GM18519 (cell line): ENCODE measurements around the gene PACS2.

Source experiments
- ATAC-seq: cut with Tn5 transposase; IDR thresholded peaks from one replicate; pipeline ENCODE4 v1.9.1; 2021; ENCODE audit warnings: mild to moderate bottlenecking, moderate library complexity; ENCODE audit not compliant: unreplicated experiment, low FRiP score

The PACS2 gene

DNA sequence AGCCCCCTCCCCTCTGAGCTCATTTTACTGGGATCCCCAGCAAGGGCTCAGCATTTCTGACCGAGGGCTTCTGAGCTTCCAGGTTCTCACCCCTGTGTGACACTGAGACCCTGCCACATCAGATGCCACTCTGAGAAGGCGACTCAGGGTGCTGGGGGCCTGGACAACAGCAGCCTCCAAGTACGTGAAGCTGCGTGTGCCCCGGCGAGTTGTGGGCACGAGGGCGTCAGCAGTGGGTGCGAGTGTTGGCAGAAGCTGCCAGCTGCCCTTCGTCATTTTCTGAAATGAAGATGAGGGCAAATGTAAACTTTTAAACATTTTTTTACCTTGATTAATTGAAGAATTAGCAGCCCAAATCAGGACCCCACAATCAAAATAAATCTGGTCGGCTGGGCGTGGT lies 51.1 kb downstream of the PACS2 start:
- ATAC-seq: no peak

- no peak for ATAC-seq
Observed at GRCh38 chr14:105366386-105367074, 52.0 kb downstream of the PACS2 start.

DNA sequence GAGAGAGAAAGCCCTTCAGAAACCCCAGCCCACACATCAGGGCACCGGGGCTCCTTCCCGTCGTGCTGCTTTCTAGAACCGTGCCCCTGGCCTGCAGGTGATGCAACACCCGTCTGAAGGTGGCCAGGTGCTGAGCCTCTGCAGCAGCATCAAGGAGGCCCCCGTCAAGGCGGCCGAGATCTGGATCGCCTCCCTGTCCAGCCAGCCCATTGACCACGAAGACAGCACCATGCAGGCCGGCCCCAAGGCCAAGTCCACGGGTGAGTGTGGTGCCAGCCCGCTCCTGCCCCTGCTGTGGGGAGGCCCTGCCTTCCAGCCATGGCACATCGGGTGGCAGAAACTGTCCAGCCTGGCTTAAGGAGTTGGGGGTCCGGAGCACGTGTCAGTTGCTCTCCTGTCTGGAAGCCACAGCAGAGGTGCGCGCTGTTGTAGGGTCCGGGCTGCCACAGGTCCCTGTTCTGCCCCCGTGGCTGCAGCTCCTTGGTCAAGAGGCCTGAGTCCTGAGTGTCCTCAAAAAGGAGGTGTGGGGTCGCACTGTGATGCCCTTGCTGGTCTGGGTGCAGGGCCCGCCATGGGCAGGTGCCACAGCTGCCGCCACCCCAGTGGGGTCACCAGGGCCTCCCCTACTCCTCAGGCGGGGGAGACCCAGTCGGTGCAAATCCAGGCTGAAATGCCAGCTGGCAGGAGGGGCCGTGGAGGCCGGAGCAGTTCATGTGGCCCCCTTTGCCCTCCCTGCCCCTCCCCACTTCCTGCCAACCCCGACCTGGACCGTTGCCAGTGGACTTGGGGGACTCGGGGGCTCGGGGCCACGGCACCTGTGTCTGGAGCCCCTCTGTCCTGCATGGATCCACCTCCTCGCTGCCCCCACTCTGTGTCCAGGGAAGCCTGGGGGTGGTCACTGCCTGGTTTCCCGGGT lies 52.8 kb downstream of the PACS2 start:
- no peak for ATAC-seq

- no peak for ATAC-seq
Observed at GRCh38 chr14:105368032-105368417, 53.5 kb downstream of the PACS2 start.

DNA sequence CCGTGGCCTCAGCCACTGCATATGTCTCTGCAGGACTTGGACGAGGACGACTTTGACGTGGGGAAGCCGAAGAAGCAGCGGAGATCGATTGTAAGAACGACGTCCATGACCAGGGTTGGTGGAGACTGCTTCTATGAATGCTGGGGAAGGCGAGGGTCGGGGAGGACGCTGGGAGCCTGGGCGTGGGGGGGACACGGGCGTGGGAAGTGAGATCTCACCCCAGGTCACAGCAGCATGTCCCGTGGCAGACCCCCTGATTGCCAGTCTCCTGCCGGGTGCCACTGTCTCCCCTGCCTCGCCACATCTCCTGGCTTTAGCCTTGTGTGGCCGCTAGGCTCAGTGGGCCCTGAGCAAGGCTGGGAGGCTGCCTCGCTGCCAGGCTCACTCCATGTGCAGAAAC lies 53.9 kb downstream of the PACS2 start:
- ATAC-seq: no peak

DNA sequence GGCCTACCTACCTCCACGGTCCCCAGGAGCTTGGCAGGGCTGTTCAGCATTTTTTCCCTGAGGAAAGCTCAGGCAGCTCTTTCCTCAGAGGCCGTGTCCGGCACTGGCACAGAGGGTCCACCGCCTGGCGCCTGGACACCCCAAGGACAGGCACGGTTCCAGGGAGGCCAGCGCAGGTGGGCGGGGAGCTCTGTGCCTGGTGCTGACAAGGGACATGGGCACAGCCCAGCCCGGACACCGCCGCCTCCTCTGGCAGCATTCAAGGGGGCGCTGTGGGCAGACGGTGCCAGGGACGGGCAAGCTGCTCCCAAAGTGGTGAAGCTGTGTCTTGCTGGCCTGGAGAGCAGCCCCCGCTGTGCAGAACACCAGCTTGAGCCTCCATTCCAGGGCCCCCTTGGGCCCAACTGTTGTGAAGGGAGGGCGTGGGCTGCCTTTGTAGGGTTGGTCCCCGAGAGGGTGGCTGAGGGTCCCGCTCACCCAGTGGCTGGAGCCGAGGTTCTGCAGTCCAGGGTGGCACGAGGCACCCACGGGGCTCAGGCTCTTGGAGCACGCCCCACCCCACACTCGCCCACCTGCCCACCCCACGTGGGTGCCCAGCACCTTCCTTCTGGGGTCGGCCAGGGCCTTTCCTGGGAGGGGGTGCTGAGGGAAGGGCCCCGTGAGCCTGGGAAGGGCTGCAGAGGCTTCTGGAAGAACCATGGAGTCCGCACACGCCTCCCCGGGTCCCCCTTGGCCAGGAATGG lies 54.5 kb downstream of the PACS2 start:
- no peak for ATAC-seq

- no peak for ATAC-seq
Observed at GRCh38 chr14:105369653-105370040, 55.1 kb downstream of the PACS2 start.

GRCh38 chr14:105374389-105374788 lies 59.8 kb downstream of the PACS2 start:
- no peak for ATAC-seq

DNA sequence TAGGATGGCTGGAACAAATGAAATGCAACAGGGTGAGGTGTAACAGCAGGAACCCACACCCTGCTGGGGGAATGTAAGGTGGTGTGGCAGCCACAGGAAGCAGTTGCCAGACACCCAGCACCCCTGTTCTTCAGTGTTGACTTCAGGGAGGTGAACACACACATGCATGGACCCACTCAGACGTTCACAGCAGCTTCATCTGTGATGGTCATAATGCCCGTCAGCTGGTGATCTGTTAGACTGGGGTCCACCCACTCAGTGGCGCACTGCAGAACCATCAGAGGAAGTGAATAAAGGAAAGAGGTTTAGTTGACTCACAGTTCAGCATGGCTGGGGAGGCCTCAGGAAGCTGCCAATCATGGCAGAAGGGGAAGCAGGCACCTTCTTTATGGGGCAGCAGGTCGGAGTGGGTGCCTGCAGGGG lies 61.1 kb downstream of the PACS2 start:
- ATAC-seq: no peak

- ATAC-seq: no peak
Observed at GRCh38 chr14:105376521-105377440, 62.2 kb downstream of the PACS2 start.

- ATAC-seq: no peak
Observed at GRCh38 chr14:105377555-105378182, 63.1 kb downstream of the PACS2 start.

- no peak for ATAC-seq
Observed at GRCh38 chr14:105378199-105378598, 63.7 kb downstream of the PACS2 start.

DNA sequence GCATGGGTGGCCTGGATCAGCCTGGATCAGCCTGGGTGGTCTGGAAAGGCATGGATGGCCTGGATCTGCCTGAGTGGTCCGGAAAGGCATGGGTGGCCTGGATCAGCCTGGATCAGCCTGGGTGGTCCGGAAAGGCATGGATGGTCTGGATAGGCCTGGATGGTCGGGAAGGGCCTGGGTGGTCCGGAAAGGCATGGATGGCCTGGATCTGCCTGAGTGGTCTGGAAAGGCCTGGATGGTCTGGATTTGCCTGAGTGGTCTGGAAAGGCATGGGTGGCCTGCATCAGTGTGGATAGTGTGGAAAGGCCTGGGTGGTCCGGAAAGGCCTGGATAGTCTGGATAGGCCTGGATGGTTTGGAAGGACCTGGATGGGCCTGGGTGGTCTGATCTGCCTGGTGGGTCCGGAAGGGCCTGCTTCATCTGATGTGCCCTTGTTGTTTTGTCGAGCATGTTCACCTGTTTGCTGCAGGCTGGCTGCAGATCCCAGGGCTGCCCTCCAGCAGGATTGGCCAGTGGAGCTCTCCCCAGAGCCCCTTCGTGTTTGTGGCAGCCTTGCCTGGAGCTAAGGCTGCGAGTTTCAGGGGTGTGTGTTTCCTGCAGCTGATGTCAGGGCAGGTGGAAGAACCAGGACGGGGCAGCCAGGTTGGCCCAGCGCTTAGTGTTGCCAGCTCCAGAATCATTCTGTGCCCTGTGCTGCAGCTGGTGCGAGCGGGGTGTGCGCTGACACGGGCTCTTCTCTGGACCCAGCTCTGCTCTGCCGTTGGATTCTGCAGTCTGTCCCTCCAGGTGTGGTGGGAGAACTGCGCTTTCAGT lies 64.5 kb downstream of the PACS2 start:
- ATAC-seq: no peak

GRCh38 chr14:105379946-105380345 lies 65.4 kb downstream of the PACS2 start:
- ATAC-seq: no peak

GRCh38 chr14:105380756-105381155 lies 66.2 kb downstream of the PACS2 start:
- no peak for ATAC-seq

- no peak for ATAC-seq
Observed at GRCh38 chr14:105381446-105382342, 67.1 kb downstream of the PACS2 start.

DNA sequence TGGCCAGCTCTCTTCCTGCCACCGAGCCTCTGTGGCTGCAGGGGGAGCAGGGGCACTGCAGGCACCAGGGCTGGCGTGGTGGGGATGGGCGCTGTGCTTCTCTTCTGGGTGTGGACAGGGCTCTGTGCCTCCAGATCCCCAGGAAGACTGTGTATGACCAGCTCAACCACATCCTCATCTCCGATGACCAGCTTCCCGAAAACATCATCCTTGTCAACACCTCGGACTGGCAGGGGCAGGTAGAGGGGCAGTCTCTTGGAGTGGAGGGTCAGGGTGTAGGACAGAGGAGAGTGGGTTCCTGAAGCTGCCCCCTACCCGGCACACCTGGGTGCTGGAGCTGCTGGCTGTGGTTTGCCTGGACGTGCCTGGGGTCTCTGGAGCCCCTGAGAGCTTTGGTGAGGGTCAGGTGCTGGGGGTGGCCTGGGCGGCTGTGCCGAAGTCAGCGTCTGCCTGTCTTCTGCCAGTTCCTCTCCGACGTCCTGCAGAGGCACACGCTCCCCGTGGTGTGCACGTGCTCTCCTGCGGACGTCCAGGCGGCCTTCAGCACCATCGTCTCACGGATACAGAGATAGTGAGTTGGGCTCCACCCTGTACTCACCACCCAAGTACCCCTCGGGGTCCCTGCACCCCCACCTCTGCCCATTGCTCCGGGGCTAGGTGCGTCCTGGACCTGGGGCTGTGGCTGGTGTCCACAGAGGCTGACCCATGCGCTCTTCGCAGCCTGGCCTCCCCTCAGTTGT lies 68.0 kb downstream of the PACS2 start:
- no peak for ATAC-seq
